ENCODE measurements around the gene LAMA3. TPM values are rescaled to one million over a fixed set of nuclear protein-coding genes. Genes with fewer than 3 reads are reported as not detected.

LAMA3 gene
- total RNA-seq, 1 donor from 2014 or later: 1.9 TPM

GRCh38 chr18:23819001-23819400, 129.7 kb downstream of the LAMA3 start:
- no peaks in the 10 kb centered on the region for H3K36me3 Mint-ChIP-seq (ENCODE audit: low read depth)
- H3K4me1 Mint-ChIP-seq (ENCODE audit: low read depth): peaks cover 14% of the 10 kb centered on the region
- H3K4me3 Mint-ChIP-seq (ENCODE audit: unreplicated experiment): no peak overlapping the region
- TF ChIP-seq CTCF (IDR thresholded peaks at IDR 0.05): no peak
- DNase-seq (ENCODE audit: low spot score): no peak
- no peak overlapping the region for H3K27ac Mint-ChIP-seq (ENCODE audit: unreplicated experiment)
- peaks cover 5% of the 10 kb centered on the region for H3K27me3 Mint-ChIP-seq (ENCODE audit: low read depth)
- H3K9me3 Mint-ChIP-seq (ENCODE audit: low read depth): no peaks in the 10 kb centered on the region

- Mint-ChIP-seq H3K27me3 (ENCODE audit: low read depth) (no peaks in the 10 kb centered on the region), H3K4me3 (ENCODE audit: unreplicated experiment) (no peak overlapping the region), H3K4me1 (ENCODE audit: low read depth) (peaks cover 41% of the 10 kb centered on the region), H3K27ac (ENCODE audit: unreplicated experiment) (no peak overlapping the region), H3K9me3 (ENCODE audit: low read depth) (no peaks in the 10 kb centered on the region), H3K36me3 (ENCODE audit: low read depth) (no peaks in the 10 kb centered on the region)
- no peak for DNase-seq (ENCODE audit: low spot score)
- no peak for TF ChIP-seq CTCF (IDR thresholded peaks at IDR 0.05)
These were observed 133.5 kb downstream of the LAMA3 start for GRCh38 chr18:23822590-23823385.

- H3K36me3 Mint-ChIP-seq (ENCODE audit: low read depth): no peaks in the 10 kb centered on the region
- H3K27me3 Mint-ChIP-seq (ENCODE audit: low read depth): no peaks in the 10 kb centered on the region
- peaks cover 48% of the 10 kb centered on the region for H3K4me1 Mint-ChIP-seq (ENCODE audit: low read depth)
- no peaks in the 10 kb centered on the region for H3K9me3 Mint-ChIP-seq (ENCODE audit: low read depth)
- no peak overlapping the region for H3K4me3 Mint-ChIP-seq (ENCODE audit: unreplicated experiment)
- no peak for DNase-seq (ENCODE audit: low spot score)
- peak; percentile 57 for TF ChIP-seq CTCF (IDR thresholded peaks at IDR 0.05)
- no peak overlapping the region for H3K27ac Mint-ChIP-seq (ENCODE audit: unreplicated experiment)
These were observed 135.0 kb downstream of the LAMA3 start for GRCh38 chr18:23824240-23824639.

GRCh38 chr18:23824669-23825068, 135.4 kb downstream of the LAMA3 start:
- no peak for TF ChIP-seq CTCF (IDR thresholded peaks at IDR 0.05)
- no peaks in the 10 kb centered on the region for H3K27me3 Mint-ChIP-seq (ENCODE audit: low read depth)
- no peak overlapping the region for H3K4me3 Mint-ChIP-seq (ENCODE audit: unreplicated experiment)
- peaks cover 45% of the 10 kb centered on the region for H3K4me1 Mint-ChIP-seq (ENCODE audit: low read depth)
- no peaks in the 10 kb centered on the region for H3K36me3 Mint-ChIP-seq (ENCODE audit: low read depth)
- no peak for DNase-seq (ENCODE audit: low spot score)
- H3K9me3 Mint-ChIP-seq (ENCODE audit: low read depth): no peaks in the 10 kb centered on the region
- no peak overlapping the region for H3K27ac Mint-ChIP-seq (ENCODE audit: unreplicated experiment)

- H3K36me3 Mint-ChIP-seq (ENCODE audit: low read depth): no peaks in the 10 kb centered on the region
- H3K4me3 Mint-ChIP-seq (ENCODE audit: unreplicated experiment): no peak overlapping the region
- peak overlapping the region; percentile 88 for H3K27ac Mint-ChIP-seq (ENCODE audit: unreplicated experiment)
- H3K27me3 Mint-ChIP-seq (ENCODE audit: low read depth): no peaks in the 10 kb centered on the region
- peaks cover 43% of the 10 kb centered on the region for H3K4me1 Mint-ChIP-seq (ENCODE audit: low read depth)
- H3K9me3 Mint-ChIP-seq (ENCODE audit: low read depth): no peaks in the 10 kb centered on the region
- no peak for TF ChIP-seq CTCF (IDR thresholded peaks at IDR 0.05)
- no peak for DNase-seq (ENCODE audit: low spot score)
These were observed 136.2 kb downstream of the LAMA3 start for GRCh38 chr18:23825496-23825895.

Measured in chondrocyte (in vitro differentiated cells).